T1000 (cell line): ENCODE results near the gene PIK3R2.
"Not testable (repeated sequence)": the region's sequence is repeated elsewhere in the genome, so short reads cannot be mapped to it uniquely, and the experiment has no call there.

ENCODE experiments used
- DNase-seq: peaks from one replicate; lab custom pipeline; 2025; ENCODE audit warnings: mixed read lengths; lab: John Stamatoyannopoulos, UW

Gene PIK3R2

GRCh38 chr19:18203863-18204393 is 51.0 kb downstream of the PIK3R2 start, which contains the start of gene RAB3A:
TSS of gene RAB3A (minus strand) at chr19:18204042. CDS start at chr19:18202740, 1,302 bp downstream.
- DNase-seq = peak; percentile 98

DNA sequence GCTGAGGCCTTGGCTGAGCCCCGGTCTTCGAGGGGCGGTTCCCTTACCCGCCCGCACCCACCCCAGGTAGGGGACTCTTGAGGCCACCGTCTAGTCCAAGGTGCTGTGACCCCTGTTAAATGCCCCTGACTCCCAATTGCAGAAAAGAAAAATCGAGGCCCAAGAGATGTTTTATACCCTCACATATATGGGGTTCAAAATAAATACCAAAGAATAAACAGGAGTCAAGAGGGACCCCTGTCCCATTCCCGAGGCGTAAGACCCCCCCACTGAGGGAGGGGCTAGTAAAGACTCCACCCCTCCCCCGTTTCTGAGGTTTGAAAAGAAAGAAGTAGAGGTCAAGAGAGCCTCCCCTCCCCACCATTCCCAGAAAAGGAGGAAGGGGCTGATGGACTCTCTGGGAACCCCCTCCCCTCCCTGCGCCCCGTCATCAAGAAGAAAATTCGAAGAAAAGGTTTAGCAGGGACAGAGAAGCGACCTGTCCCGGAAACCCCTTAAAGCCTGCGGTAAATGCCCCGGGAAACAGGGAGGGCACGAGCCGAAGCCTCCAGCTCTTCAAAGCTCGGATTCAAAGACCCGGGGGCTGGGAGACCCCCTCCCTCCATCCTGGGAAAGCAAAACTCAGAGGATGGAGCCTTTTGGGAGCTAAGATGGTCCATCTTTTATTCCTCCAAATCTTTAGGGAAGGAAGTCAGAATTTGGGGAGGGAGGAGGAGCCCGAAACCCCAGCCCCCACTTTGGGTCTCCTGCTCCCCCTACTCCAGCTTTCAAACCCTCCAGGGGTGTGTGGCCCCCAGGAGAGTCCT is 51.6 kb downstream of the PIK3R2 start:
- no peak for DNase-seq

- DNase-seq = no peak
Measured at GRCh38 chr19:18205200-18205892, 52.4 kb downstream of the PIK3R2 start.

DNA sequence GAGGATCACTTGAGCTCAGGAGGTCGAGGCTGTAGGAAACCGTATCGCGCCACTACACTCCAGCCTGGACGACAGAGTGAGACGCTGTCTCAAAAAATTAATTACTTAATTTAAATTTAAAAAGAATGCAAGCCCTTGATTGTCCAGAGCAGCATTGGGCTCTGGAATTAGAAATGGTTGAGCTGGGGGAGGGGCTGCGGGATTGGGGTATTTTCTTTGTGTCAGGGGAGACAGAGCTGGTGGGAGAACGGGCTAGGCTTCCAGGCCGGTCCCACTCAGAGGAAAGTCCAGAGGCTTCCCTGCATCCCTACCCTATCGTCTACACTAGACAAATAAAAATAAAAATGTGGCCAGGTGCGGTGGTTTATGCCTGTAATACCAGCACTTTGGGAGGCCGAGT is 53.1 kb downstream of the PIK3R2 start:
- no peak for DNase-seq

DNA sequence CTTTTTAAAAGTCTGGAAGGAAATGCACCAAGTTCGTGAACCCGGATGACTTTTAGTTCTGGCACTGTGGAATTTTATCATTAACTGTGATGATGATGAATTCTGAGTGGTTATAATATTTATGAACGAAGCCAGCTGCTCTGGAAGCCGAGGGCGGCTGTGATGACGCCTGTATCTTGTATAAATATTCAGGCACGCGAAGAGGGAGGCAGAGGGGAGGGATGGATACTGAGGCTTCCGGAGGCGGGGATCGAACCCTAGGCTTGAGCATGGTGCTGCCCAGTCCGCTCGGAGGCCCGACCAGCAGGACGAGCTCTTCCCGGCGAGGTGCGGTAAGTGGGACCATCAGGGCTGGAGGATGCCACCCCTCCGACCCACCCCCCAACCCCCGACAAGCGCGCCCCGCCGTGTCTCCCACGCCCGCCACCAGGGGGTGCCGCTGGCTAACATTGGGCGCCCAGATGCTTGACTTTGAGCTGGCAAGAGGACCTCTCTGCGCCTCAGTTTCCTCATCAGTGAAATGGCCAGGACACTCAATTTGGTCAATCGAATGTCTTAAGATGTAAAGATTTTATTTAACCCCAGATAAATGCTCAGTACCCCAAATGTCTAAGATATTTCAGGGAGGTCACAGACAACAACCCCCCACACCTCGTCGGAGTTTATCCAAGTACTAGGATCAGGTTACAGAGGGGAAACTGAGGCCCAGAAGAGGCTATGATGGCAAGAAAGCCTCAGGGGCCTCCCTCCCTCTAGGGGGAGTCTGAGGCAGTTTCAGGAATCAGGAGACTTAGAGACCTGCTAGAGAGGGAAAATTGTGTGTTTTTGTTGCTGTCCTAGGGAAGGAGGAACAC is 55.4 kb downstream of the PIK3R2 start:
- no peak for DNase-seq

- DNase-seq = not testable (repeated sequence)
Measured at GRCh38 chr19:18209912-18210311, 56.9 kb downstream of the PIK3R2 start.

GRCh38 chr19:18211683-18212082 is 58.7 kb downstream of the PIK3R2 start:
- DNase-seq = no peak

GRCh38 chr19:18214779-18215433 is 61.9 kb downstream of the PIK3R2 start:
- DNase-seq = no peak

GRCh38 chr19:18216789-18217188 is 63.8 kb downstream of the PIK3R2 start:
- no peak for DNase-seq

- DNase-seq = no peak
Measured at GRCh38 chr19:18218159-18218558, 65.2 kb downstream of the PIK3R2 start.

DNA sequence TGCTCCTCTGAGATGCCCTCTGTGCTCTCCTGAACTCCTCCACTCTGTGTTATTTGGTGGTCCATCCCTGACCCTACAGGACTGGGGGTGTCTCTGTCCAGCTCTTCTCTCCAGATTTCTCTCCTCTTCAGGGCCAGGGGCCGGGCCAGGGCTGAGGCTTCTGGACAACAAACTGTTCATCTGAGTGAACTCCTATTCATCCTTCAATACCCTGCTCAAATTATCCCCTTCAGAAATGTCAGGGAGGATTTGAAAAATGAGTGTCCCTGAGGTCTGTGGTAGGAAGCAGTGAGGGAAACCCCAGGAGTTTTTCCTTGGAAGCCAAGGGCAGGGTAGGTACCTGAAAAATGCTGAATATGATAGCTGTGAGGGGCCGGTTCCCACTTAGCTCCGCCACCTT is 65.6 kb downstream of the PIK3R2 start:
- no peak for DNase-seq
